Skeletal muscle cell (primary cell): ENCODE measurements around the gene TMEM63A.
A peak's percentile ranks its signal among the peaks of the same experiment; 100 is the strongest.
"Not testable (repeated sequence)": the region's sequence is repeated elsewhere in the genome, so short reads cannot be mapped to it uniquely, and the experiment has no call there.

ENCODE experiments used
- DNase-seq: peaks from one replicate; pipeline ENCODE4 v3.0.0-alpha.2; 2010; ENCODE audit warnings: low read depth
- H3K4me3 ChIP-seq: 2 replicates; pipeline ENCODE4 v1.5.1; 2011; ENCODE audit warnings: low read depth, mild to moderate bottlenecking, control low read depth, low read length, moderate library complexity

TMEM63A gene

GRCh38 chr1:225812488-225813213 is 69.5 kb downstream of the TMEM63A start:
- DNase-seq: no peak
- H3K4me3 ChIP-seq: no peak overlapping the region

DNA sequence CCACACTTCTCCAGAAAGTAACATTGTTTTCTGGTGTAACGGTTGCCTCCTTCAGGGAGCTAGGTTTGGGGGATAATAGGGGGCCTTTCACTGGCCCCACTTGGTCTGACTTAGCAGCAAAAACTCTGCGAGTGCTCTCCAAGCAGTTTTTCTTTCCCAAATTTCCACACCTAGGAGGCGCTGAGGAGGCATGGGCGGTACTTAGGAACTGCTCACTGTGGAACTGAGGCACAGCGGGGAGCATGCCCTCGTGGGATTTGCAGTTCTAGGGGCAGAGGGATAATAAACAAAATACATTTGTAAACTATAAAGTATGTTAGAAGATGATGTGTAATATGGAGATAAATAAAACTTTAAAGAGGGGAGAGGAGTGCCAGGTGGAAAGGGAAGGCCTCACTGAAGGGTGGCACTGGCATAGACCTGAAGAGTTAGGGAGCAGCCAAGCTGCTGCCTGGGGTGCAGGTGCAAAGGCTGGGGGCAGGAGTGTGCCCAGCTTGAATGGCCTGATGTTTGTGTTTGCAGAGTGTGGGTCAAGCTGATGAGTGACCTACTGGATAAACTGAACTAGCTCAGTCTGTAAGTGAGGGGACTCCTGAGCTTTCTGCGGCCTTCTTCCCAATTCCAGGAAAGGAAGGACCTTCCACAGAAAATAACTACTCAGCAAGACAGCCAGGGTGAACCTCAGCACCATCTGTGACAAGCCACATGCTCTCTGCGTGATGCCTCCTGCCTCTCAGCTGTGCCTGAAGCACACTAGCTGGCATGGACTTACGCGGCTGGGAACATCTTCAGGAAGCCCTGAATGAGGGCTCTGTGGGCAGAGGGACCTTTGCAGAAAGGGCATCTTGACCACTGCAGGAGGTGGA is 70.3 kb downstream of the TMEM63A start:
- DNase-seq: no peak
- no peak overlapping the region for H3K4me3 ChIP-seq

- H3K4me3 ChIP-seq: peak overlapping the region; percentile 62
- not testable (repeated sequence) for DNase-seq
Observed at GRCh38 chr1:225810579-225811538, 71.3 kb downstream of the TMEM63A start.

DNA sequence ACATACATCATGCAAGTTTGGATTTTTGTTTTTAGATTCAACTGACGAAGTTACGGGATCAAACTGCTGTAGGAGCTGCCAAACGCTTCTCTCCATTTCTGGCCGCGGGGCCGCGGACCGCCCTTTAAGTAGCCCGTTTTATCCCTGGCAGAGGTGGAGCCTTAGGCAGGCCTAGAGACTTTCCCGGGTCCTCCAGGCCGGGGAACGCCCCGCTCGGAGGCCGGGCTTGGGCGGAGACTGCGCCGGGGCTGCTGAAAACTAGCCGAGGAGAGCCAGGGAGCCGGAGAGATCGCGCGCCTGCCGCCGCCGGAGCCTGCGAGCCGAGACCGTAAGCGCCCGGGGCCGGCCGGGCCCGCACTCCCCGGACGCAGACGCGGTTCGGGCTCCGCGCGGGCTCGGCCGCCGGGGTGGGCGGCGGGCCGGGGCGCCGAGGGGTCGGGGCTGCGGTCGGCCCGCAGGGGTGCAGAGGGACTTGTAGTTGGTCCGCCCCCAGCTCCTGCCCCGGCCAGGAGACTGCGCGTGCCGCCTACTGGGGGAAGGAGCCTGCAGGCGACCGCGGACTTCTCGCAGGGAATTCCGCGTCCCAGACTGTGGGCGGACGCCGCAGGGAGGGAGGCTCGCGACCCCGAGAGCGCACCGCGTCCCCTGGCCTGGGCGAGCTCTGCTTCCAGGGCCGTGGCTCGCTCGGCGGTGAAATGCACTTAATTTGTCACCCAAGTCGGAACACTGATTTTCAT is 72.2 kb downstream of the TMEM63A start, which contains the start of gene EPHX1:
TSS of gene EPHX1 (plus strand) at position 283 of the 737 bp plus-strand sequence. CDS start 18,606 bp downstream, outside the sequence.
- peak; percentile 60 for DNase-seq
- H3K4me3 ChIP-seq: peak within 1 kb of the TSS; percentile 62

GRCh38 chr1:225808136-225808535 is 74.0 kb downstream of the TMEM63A start:
- DNase-seq: no peak
- H3K4me3 ChIP-seq: no peak overlapping the region

GRCh38 chr1:225806736-225807135 is 75.4 kb downstream of the TMEM63A start:
- H3K4me3 ChIP-seq, DNase-seq: not testable (repeated sequence)

GRCh38 chr1:225806249-225806648 is 75.9 kb downstream of the TMEM63A start:
- DNase-seq: no peak
- no peak overlapping the region for H3K4me3 ChIP-seq

GRCh38 chr1:225801146-225801545 is 81.0 kb downstream of the TMEM63A start:
- not testable (repeated sequence) for DNase-seq, H3K4me3 ChIP-seq

DNA sequence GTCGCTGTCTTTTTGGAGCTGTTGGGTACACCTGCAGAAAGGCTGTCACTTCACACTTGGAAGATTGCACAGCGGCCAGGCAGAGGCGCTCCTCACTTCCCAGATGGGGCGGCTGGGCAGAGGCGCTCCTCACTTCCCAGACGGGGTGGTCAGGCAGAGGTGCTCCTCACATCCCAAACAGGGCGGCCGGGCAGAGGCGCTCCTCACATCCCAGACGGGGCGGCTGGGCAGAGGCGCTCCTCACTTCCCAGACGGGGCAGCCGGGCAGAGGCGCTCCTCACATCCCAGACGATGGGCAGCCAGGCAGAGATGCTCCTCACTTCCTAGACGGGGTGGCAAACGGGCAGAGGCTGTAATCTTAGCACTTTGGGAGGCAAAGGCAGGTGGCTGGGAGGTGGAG is 86.1 kb downstream of the TMEM63A start:
- H3K4me3 ChIP-seq, DNase-seq: not testable (repeated sequence)
